ENCODE data around the gene LRRC25. TPM values are rescaled to one million over a fixed set of nuclear protein-coding genes. Genes with fewer than 3 reads are reported as not detected.

Gene LRRC25
- total and polyA plus RNA-seq, 10 of the 15 experiments (the other 5 are each of a cell fraction or from before 2014, with no cell fraction given) = 0.38 to 2.9 (median 1.2) TPM

- TF ChIP-seq BCLAF1 (IDR thresholded peaks at IDR 0.05) (no peak), MEF2B (IDR thresholded peaks at IDR 0.05; ENCODE audit: partially characterized antibody, poor library complexity, severe bottlenecking) (no peak), ZSCAN29 (IDR thresholded peaks at IDR 0.05) (no peak), TAF1 (IDR thresholded peaks at IDR 0.05; ENCODE audit: borderline replicate concordance, low read depth, low read length) (peak; percentile 32; the same call in 1 of the 2 replicates), IRF4 (IDR thresholded peaks at IDR 0.05; ENCODE audit: low read depth, low read length) (no peak)
Measured at GRCh38 chr19:18397242-18398202, at the start of gene LRRC25 (continued).

- H3K36me3 ChIP-seq (ENCODE audit: control insufficient read depth in 2 of 2, insufficient read depth in 2 of 2, low read length in 1 of 2) = peaks cover 18 to 50% of the 10 kb centered on the region in 2 experiments; a peak in 3 of 4 replicates
- intact Hi-C loops (cut with micrococcal nuclease; ENCODE audit: unreplicated experiment) = no loop called here
- FAIRE-seq = no peak
- TF ChIP-seq YY1 (IDR thresholded peaks at IDR 0.05; ENCODE audit: low read depth, low read length) = no peak
- no peak for TF ChIP-seq POLR2AphosphoS5 (IDR thresholded peaks at IDR 0.05; ENCODE audit: low read length)
- TF ChIP-seq IRF3 (IDR thresholded peaks at IDR 0.05) = no peak
- no peak for TF ChIP-seq BRCA1 (IDR thresholded peaks at IDR 0.05; ENCODE audit: low read depth, low read length)
- TF ChIP-seq NFXL1 (IDR thresholded peaks at IDR 0.05; ENCODE audit: borderline replicate concordance) = no peak
- no peak for TF ChIP-seq CTCF (IDR thresholded peaks at IDR 0.05 in 2 of 3, conservative IDR thresholded peaks at IDR 0.05 in 1 of 3; ENCODE audit: control insufficient read depth in 2 of 3, extremely low read depth in 1 of 3, insufficient read depth in 1 of 3, low read depth in 3 of 3, low read length in 3 of 3)
- TF ChIP-seq KLF5 (IDR thresholded peaks at IDR 0.05; ENCODE audit: partially characterized antibody) = no peak
Measured at GRCh38 chr19:18446811-18447359, 49.5 kb upstream of the LRRC25 start.

More at GRCh38 chr19:18446811-18447359, 49.5 kb upstream of the LRRC25 start:
- no peak overlapping the region for H3K4me2 ChIP-seq (ENCODE audit: control insufficient read depth, insufficient read depth)
- in situ Hi-C loops (cut with MboI) = no loop called here
- H3K27me3 ChIP-seq (replicated peaks in 1 of 2; ENCODE audit: control insufficient read depth in 2 of 2, insufficient read depth in 2 of 2, low read length in 1 of 2) = no peaks in the 10 kb centered on the region
- H3K4me3 ChIP-seq = no peak overlapping the region
- no peaks in the 10 kb centered on the region for H3K9me3 ChIP-seq (replicated peaks; ENCODE audit: control insufficient read depth, insufficient read depth, low read length)
- ATAC-seq (no peak), DNase-seq (ENCODE audit: low read depth, low spot score) (no peak)
- H3K4me1 ChIP-seq (ENCODE audit: control insufficient read depth, insufficient read depth, low read length) = peaks cover 3% of the 10 kb centered on the region; the same call in 1 of the 2 replicates
- WGBS (ENCODE audit: insufficient coverage, insufficient replicate concordance, low lambda C conversion rate, missing lambda C conversion rate) = 97% methylated on average over 12 of the region's 12 CpGs
- no peaks in the 10 kb centered on the region for H3K79me2 ChIP-seq (ENCODE audit: control insufficient read depth, insufficient read depth, low read length)
- H2AFZ ChIP-seq (ENCODE audit: control insufficient read depth, low read depth, low read length) = no peak overlapping the region
- RAD21 ChIA-PET (ENCODE audit: unreplicated experiment) = no interaction called here
- H4K20me1 ChIP-seq (ENCODE audit: control insufficient read depth, insufficient read depth) = no peaks in the 10 kb centered on the region; the same call in 1 of the 2 replicates
- no TSS peak for BruUV-seq (replicated peaks)
- SMC1A ChIA-PET (ENCODE audit: uncharacterized antibody, unreplicated experiment) = interaction anchor here (0.5 kb wide), 1 partner anchor 167 kb away, joined by 3 read pairs; no protein-coding TSS in a partner anchor
- CTCF ChIA-PET = no interaction called here
- H3K27ac ChIP-seq (ENCODE audit: control insufficient read depth, insufficient read depth) = no peak overlapping the region
- POLR2A ChIA-PET = no interaction called here
- H3K9ac ChIP-seq (ENCODE audit: control insufficient read depth, insufficient read depth, low read length) = no peak overlapping the region
